GM21786 (cell line): ENCODE results near the gene SPTBN4.
"Not testable (repeated sequence)": the region's sequence is repeated elsewhere in the genome, so short reads cannot be mapped to it uniquely, and the experiment has no call there.

Experiments used
- ATAC-seq: cut with Tn5 transposase; IDR thresholded peaks from one replicate; pipeline ENCODE4 v1.9.1; 2021; ENCODE audit not compliant: unreplicated experiment

SPTBN4 gene

GRCh38 chr19:40613690-40614621 is 147.2 kb downstream of the SPTBN4 start:
- ATAC-seq, result no peak

GRCh38 chr19:40614622-40615411 is 148.0 kb downstream of the SPTBN4 start:
- no peak for ATAC-seq

GRCh38 chr19:40616178-40616577 is 149.4 kb downstream of the SPTBN4 start:
- ATAC-seq, result no peak

- no peak for ATAC-seq
Measured at GRCh38 chr19:40616941-40617340, 150.1 kb downstream of the SPTBN4 start.

GRCh38 chr19:40617961-40618360 is 151.2 kb downstream of the SPTBN4 start:
- no peak for ATAC-seq

- no peak for ATAC-seq
Measured at GRCh38 chr19:40619333-40620160, 152.7 kb downstream of the SPTBN4 start.

- no peak for ATAC-seq
Measured at GRCh38 chr19:40620161-40620485, 153.3 kb downstream of the SPTBN4 start.

- ATAC-seq, result no peak
Measured at GRCh38 chr19:40621283-40621682, 154.5 kb downstream of the SPTBN4 start.

GRCh38 chr19:40621966-40622772 is 155.4 kb downstream of the SPTBN4 start:
- no peak for ATAC-seq

- no peak for ATAC-seq
Measured at GRCh38 chr19:40622773-40623075, 155.9 kb downstream of the SPTBN4 start.

- no peak for ATAC-seq
Measured at GRCh38 chr19:40623403-40624251, 156.8 kb downstream of the SPTBN4 start.

GRCh38 chr19:40624369-40625153 is 157.8 kb downstream of the SPTBN4 start:
- not testable (repeated sequence) for ATAC-seq

- ATAC-seq, result no peak
Measured at GRCh38 chr19:40625406-40626120, 158.8 kb downstream of the SPTBN4 start.
